Fibroblast of skin of right biceps (primary cell): ENCODE results near the gene PSMB8.
A peak's percentile ranks its signal among the peaks of the same experiment; 100 is the strongest.
"Not testable (repeated sequence)": the region's sequence is repeated elsewhere in the genome, so short reads cannot be mapped to it uniquely, and the experiment has no call there.

ENCODE experiments used
- DNase-seq: peaks from one replicate; pipeline ENCODE4 v3.0.0-alpha.2; 2013

Gene PSMB8

DNA sequence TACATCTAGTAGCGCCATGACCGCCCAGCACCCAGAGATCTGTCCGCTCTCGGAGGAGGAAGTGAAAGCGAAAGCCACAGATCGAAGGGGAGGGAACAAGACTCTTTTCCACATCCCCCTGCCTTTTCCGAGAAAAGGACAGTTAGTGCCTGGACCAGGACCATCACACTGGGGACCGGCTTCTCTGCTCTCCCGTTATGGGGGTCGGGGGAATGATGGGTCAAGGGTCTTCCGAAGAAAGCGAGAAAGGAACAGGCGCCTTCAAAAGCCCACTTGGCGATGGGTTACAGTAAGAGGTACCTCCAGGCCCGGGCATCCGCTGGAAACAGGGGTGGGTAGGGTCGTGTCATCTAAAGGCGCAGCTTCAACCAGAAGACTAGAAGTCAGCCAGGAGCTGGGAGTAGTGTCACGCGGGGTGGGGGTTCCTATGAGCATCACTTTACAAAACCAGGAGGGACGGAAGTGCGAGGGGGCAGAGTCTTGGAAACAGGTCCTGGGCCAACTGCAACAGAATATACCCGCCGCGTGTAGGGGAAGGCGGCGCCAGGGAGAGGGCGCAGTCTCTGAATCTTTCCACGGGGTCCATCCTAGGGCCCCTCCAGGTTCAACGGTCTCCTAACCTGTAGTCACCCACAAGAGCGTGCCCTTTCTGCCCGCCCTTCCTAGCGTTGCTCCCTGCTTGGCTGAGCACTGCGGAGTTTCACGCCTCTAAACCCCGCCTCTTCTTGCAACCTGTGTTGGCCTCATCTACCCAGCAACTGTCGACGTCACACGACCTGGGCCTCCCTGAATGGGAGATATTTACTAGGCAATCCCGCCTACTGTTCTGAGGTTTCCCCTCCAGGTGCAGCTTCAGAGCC lies at the start of gene PSMB8:
TSS of gene PSMB8 (minus strand) at position 69 of the 860 bp plus-strand sequence. CDS start at position 18, 51 bp downstream.
- DNase-seq: peak; percentile 89

DNA sequence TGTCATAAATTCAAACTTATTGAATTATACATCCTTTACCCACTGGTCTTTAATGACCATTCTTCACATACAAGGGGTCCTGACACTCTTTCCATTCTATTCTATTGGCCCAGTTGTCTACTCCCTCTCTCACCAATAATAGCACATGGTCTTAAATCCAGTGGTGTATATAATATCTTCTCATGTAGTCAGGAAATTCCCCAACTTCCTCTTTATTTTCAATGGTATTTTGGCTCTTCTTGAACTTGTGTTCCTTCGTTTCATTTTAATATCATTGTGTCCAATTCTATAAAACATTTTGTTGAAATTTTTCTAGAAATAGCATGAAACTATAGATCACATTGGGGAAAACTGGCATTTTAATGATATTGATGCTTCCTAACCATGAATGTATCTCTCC lies 47.0 kb upstream of the PSMB8 start:
- no peak for DNase-seq

DNA sequence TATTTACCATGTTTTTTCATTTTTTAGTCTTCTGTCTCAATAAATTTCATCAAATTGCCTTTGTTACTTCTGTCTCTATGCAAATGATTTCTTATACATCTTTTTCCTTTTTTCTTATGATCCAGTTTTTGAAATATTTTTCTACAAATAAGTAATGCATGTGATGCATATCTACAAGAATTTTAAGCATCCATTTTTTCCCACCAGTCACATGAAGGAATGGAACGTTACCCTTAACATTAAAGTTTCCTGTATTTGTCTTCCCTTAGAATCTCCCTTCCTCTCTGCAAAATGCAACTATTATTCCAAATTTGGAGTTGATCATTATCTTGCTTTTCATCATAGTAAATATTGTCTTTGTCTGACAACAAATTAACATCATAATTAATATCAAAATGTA lies 45.7 kb upstream of the PSMB8 start:
- DNase-seq: peak; percentile 49

DNA sequence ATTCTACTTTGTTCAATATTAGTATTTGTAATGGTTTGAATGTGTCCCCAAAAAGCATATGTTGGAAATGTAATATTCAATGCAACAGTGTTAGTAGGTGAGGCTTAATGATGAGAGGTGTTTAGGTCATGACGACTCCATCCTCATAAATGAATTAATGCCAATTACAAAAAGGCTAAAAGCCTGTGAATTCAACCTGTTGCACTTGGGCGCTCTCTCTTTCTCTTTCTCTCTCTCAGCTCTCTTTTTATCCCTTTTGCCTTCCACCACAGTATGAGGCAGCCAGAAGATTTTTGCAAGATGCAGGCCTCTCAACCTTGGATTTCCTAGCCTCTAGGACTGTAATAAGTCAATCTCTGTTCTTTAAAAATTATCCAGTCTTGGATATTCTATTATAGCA lies 44.7 kb upstream of the PSMB8 start:
- DNase-seq: no peak

DNA sequence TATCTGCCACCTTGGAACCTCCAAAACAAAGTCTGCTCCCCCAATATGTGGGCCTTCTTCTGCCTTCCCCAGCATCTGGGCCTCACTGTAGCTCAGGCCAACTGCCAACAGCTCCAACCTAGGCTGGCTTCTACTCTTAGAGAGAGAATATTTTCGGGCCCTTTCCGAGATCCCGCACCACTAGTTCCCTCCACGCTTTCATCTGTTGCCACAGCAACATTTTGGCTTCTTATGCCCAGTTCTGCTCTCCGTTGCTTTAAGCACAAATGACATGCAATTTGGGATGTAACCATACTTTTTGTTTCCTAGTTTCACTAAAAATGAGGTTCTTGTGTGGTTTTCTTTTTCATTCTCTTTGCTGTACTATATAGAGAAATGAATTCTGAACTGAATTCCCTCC lies 43.8 kb upstream of the PSMB8 start:
- no peak for DNase-seq

DNA sequence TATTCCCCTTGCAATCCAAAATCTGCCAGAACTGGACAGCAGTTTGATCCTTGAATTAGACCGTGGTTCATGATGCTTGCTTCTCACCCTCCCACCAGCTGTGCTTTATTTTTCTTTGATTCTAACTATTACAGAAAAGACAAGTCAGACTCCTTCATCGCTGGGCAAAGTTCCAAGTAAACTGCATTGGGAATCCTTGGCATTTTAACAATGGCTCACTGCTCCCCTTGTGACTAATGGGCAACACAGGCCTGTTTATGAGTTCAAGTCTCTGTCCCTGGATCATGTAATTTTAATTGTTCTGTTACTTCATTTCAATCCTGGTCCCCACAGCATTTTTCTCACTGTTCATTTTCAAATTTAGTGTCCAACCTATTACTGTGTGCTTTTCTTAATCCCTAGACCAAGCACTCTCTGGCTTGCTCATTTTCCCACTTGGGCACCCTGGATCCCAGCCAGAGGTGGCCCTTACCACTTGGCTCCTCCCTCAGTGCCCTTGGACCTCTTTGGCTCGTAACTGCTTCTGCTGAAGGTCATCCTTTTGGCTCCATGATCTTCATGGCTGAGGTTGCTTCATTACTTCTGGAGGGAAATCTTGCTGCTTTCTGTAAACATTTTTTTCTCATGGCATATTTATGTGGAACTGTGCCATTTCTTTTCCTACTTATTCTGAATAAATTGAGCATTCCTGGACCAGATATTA lies 43.0 kb upstream of the PSMB8 start:
- peak; percentile 88 for DNase-seq

DNA sequence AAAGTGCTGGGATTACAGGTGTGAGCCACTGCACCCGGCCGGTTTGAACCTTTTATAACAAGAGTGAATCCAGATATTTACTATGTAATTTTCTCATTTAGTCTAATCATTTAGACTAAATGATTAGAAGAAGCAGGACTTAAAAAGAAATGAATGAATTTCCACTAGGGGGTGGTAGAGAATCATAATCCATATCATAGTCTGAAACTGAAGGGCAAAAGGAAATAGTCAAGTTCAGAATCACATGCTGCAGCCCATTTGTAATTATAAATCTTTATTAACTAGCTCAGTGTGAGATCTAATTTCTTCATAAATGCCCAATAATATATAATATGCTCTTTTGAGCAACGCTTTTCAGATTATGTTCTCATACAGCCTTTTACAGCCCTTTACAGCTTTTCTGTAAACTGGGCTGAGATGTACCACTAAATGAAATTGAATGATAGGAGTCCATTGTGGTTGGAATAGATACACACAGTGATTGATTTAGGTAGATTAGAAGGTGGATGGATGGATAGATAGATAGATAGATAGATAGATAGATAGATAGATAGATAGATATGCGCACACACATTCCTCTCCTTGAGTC lies 41.9 kb upstream of the PSMB8 start:
- peak; percentile 69 for DNase-seq

DNA sequence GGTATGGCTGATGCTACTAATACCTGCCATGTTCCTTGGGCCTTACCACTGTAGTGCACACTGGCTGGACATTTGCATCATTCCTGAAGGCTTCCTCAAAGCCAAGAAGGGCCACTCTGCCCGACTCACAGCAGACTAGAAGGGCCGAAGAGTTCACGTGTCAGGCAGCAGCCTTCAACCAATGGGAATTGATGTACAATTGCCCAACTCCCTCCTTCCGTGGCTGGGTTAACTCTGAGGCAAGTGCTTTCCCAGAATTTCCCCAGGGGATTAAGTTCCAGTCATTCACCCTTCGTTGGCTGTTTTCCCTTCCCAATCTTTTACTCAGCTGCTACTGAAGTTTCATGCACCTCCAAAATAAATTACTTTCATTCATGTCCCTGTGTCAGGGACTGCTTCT lies 39.9 kb upstream of the PSMB8 start:
- peak; percentile 64 for DNase-seq

DNA sequence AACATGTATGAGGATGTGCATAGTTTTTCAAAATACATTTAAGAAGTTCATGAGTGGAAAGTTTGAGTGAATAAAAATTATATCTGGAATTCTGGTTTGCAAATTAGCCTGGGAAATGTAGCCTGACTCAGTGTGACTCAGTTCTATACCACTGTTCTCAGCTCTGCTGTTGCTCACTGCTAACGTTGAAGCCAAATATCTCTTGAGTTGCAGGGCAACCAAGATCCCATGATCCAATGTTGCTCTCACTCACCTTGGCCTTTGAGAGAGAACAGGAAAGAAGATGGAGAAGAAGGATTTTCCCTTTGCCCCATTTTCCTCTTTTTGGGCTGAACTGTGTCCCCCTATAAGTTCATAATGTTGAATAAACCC lies 39.0 kb upstream of the PSMB8 start:
- DNase-seq: peak; percentile 77

DNA sequence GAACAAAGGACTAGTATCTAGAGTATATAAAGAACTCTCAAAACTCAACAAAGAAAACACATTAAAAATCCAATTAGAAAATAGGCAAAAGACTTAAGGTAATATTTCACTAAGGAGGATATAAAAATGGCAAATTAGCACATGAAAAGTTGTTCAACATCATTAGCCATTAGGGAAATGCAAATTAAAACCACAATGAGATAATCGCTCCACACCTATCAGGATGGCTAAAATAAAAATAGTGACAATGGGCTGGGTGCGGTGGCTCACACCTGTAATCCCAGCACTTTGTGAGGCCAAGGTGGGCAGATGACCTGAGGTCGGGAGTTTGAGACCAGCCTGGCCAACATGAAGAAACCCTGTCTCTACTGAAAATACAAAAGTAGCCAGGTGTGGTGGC lies 37.1 kb upstream of the PSMB8 start:
- DNase-seq: not testable (repeated sequence)

DNA sequence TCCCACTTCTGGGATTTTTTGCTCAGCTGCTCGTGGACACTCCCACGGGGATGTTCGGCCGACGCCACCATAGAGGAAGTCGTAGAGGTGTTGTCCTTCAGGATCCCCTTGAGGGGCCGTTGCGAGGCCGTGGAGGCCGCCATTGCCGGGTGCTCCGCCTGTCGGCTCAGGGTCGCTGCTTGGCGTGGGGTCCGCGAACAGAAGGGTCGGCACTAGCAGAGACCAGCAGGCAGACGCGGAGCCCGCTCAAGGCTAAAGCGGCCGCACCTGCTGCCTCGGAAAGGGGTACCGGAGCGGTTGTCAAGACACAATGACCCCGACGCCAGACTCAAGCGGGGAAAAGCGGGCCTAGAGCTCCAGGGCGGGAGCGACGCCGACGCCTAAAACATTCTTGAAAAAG lies 35.8 kb upstream of the PSMB8 start:
- no peak for DNase-seq

DNA sequence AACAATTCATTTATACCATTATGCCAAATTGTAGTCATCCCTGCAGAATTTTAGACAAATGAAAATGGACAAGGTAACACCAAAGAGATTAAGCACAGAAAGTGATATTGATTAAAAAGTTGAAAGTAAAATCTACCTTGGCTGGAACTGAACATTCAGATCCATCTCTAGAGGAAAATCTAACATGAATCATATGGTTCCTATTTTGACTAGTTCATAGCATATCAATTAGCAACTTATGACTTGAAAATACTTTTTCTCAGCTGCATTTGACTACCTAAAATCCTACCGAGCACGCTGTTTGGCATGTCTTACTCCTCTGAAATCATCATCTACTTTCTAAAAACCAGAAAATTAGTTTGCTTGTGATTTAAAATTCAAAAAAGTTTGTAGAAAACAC lies 32.8 kb upstream of the PSMB8 start:
- DNase-seq: no peak

DNA sequence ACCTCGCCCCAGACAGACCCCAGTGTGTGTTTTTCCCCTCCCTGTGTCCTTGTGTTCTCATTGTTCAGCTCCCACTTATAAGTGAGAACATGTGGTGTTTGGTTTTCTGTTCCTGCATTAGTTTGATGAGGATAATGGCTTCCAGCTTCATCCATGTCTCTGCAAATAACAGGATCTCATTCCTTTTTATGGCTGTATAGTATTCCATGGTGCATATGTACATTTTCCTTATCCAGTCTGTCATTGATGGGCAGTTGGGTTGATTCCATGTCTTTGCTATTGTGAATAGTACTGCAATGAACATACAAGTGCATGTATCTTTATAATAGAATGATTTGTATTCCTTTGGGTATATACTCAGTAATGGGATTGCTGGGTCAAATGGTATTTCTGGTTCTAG lies 30.1 kb upstream of the PSMB8 start:
- DNase-seq: not testable (repeated sequence)

DNA sequence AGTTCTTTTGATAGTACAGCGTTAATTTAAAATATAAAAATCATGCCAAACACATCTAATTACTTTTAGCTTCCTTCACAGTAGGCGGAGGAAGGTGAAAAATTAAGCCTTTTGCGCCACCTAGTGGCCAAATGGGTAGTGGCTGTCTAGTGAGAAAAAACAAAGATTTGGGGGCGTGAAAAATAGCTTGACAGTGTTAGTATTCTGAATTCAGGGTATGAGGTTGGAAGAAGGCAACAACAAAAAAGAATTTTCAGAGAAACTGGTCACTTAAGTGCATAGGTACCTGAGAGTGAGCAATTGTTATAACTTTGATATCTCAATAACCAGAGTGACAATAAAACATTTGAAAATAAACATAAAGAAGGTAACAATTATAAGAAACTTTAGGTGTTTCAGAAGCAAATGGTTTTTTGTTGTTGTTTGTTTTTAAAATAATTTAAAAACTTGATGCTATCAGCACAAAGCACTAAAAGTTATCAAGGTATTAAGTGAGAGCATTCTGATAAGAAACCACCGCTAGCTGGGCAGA lies 24.5 kb upstream of the PSMB8 start:
- peak; percentile 70 for DNase-seq

DNA sequence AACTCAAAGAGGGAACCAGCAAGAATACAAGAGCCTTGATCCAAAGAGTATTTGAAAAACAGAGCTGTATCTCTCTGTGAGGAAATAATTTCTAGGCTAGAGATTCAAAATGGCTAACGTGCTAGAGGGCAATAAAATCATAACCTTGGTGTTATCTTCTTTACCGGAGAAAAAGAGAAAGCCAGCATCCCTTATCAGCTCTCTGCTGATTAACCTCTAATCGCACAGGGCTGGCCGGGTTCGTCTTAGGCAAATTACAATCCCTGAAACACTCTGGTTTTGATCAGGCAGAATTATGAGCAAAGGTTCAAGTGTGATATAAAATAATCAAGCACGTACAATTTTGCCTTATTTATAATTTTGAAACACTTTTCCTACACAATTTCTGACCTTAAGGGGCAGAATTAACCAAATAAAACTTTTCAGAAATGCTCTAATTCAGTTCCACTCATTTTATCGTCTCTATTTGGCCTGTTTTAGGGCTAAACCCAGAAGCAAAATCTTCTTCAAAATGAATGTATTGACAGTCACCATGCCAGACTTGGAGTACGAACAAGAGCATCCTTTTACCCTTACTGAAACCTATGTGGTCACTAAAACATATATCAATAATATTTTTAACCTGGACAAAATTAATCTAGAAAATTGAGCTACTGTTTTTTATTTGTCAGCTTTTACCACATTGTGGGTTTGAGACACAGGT lies 23.9 kb upstream of the PSMB8 start:
- DNase-seq: no peak

DNA sequence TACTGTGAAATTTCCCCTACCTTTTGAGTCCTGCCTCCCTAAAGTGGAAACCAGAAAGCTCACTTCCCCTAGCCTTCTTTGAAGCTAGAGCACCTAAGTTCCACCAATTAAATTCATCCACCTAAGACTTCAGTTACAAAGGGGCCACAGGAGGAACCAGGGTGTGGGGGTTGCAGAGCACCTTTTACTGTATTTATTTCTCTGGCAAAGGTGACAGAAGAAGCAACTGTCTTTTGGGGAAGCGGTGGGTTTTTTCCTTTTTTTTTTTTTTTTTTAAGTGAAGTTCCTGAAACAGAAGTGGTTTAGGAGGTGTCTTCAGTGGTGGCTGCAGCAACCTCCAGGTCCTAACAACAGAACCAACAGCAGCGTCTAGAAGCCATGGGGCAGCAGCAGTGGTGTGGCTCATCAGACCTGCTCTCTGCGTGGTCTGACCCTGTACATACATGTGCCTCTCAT lies 23.2 kb upstream of the PSMB8 start:
- DNase-seq: no peak

DNA sequence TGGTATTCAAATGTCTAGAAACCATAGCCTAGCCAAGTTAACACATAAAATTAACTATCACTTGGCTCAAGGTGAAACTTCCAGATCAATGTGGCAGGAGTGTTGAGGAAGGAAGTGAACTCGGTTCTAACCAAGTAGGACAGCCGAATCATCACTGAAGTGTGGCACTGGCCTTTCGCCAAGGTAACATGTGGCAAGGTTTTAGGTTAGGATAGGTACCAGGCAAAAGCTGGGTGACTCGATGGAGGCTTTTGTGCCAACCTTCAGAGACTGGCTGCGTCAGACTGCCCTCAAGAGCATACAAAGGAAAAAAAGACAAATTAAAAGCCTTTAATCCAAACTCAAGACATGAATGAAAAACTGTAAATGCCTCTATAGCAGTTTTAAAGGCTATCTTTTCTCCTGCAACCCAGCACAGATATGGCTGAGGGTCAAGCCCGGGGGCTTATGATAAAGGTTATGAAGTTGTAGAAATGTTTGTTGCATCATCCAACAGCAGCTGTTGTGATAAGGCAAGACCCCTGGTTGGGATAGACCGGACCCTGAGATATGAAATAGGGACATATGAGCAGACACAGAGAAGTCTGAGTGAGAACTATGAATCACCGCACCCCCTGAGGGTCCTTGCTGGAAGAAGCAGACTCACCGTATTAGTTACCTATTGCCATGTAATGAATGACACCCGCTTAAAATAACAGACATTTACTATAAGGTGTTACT lies 22.0 kb upstream of the PSMB8 start:
- no peak for DNase-seq

DNA sequence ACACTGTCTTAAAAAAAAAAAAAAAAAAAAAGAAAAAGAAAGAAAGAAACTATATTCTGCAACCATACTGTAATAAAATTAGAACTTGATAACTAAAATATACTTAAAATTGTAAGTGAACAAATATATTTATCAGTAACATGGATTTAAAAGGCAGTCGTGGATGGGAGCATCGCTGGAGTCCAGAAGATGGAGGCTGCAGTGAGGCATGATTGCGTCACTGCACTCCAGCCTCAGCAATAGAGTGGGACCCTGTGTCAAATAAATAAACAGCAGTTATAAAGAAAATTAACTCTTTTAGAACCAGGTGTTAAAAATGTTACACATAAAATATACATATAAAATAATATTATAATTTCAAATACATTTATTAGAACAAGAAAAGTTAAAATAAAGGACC lies 18.9 kb upstream of the PSMB8 start:
- no peak for DNase-seq

DNA sequence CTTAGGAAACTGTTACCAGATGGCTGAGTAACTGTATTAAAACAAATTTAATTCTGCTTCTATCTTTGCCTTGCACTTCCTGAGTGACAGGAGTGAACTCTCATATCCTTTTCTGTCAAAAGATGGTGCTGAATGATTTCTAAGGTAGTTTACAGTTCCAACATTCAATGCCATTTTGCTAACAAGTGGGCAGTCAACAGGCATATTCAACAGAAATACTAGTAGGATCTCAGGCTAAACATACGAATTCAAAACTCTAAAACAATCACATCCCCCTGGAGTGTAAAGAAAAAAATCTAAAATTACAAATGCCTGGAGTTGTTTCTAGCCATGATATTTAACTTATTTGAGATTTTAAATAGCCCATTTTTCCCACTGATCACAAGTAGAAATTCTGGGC lies 16.8 kb upstream of the PSMB8 start:
- no peak for DNase-seq

DNA sequence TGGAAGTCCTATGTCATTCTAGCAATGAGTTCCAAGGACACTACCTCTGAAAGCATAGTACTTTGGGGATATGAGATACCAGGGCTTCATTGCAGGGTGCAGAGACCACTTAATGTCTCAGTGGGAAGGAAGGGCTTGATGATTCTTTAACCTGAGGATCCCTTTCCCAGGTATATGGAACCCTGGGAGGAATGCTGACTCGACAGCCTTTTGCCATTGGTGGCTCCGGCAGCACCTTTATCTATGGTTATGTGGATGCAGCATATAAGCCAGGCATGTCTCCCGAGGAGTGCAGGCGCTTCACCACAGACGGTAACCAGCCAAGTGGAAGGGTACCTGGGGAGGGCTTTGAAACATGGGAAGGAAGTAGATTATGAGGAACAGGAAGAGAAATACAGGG lies 14.3 kb upstream of the PSMB8 start:
- no peak for DNase-seq

DNA sequence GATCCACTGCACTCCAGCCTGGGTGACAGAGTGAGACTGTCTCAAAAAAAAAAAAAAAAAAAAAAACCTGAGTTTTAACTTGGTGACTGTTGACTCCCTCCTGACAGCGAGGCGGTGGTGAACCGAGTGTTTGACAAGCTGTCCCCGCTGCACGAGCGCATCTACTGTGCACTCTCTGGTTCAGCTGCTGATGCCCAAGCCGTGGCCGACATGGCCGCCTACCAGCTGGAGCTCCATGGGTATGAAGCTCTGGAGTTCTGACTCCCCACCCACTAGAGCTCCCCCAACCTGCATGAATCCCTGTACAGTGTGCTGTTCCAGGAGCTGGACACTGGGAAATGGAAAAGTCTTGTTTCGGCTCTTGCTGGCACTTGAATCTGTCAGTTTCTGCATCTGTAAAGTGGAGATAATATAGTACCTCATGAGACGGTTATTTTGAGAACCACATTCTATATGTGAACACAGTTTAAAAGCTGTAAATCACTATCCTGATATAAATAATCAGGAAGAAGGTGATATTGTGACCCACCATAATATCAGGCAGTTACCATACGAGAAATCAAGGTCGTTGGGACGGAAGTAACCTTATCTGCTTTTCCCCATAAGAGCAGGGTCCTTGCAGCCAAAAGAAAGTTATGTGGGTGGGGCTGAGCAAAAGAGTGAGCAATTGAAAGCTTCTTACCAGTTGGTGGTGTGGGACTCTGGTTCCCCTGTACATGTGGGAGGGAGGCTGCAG lies 13.5 kb upstream of the PSMB8 start:
- DNase-seq: no peak
